Mesenchymal stem cell (in vitro differentiated cells and primary cell): ENCODE data around the gene BCKDK.
A peak's percentile ranks its signal among the peaks of the same experiment; 100 is the strongest.
"Not testable (repeated sequence)": the region's sequence is repeated elsewhere in the genome, so short reads cannot be mapped to it uniquely, and the experiment has no call there.

Experiments used
- DNase-seq: peaks from one replicate; pipeline ENCODE4 v3.0.0-alpha.2; 2013
- H2AFZ ChIP-seq: one replicate; pipeline ENCODE4 v1.6.1; 2013; ENCODE audit warnings: low read depth, mild to moderate bottlenecking, control low read depth, inconsistent platforms, low read length, moderate library complexity
- H2AK5ac ChIP-seq: 2 replicates; pipeline ENCODE4 v1.6.1; 2013; ENCODE audit warnings: low read length, moderate library complexity, mild to moderate bottlenecking, inconsistent platforms; ENCODE audit not compliant: severe bottlenecking
- H2BK120ac ChIP-seq: one replicate; pipeline ENCODE4 v1.6.1; 2013; ENCODE audit warnings: low read depth, mild to moderate bottlenecking, inconsistent platforms, low read length, moderate library complexity
- H2BK12ac ChIP-seq, 2 experiments: one replicate each; pipeline ENCODE4 v1.6.1; 2013; ENCODE audit warnings: inconsistent platforms in 2 of 2, low read length in 2 of 2, mild to moderate bottlenecking in 2 of 2, moderate library complexity in 2 of 2, control low read depth in 1 of 2
- H2BK15ac ChIP-seq: one replicate; pipeline ENCODE4 v1.6.1; 2013; ENCODE audit warnings: mild to moderate bottlenecking, low read depth, inconsistent platforms; ENCODE audit not compliant: poor library complexity, severe bottlenecking
- H2BK5ac ChIP-seq: 2 replicates; pipeline ENCODE4 v1.6.1; 2013; ENCODE audit warnings: low read depth, mild to moderate bottlenecking, low read length, control low read depth, inconsistent platforms; ENCODE audit not compliant: poor library complexity, severe bottlenecking
- H3K14ac ChIP-seq, 2 experiments: one replicate each; pipeline ENCODE4 v1.6.1; 2013; ENCODE audit warnings: inconsistent platforms in 2 of 2, low read length in 2 of 2, control low read depth in 1 of 2, mild to moderate bottlenecking in 1 of 2, moderate library complexity in 1 of 2
- H3K18ac ChIP-seq, 2 experiments: one replicate each; pipeline ENCODE4 v1.6.1; 2013; ENCODE audit warnings: inconsistent platforms in 2 of 2, low read length in 2 of 2, control low read depth in 1 of 2, low read depth in 1 of 2, mild to moderate bottlenecking in 1 of 2
- H3K23ac ChIP-seq, 2 experiments: one replicate each; pipeline ENCODE4 v1.6.1; 2013; ENCODE audit warnings: inconsistent platforms in 2 of 2, low read length in 2 of 2, mild to moderate bottlenecking in 2 of 2, moderate library complexity in 2 of 2, control low read depth in 1 of 2
- H3K27ac ChIP-seq: 2 replicates; pipeline ENCODE4 v1.5.1; 2013; ENCODE audit warnings: mild to moderate bottlenecking, moderate library complexity, low read length, control low read depth, inconsistent platforms; ENCODE audit not compliant: poor library complexity, severe bottlenecking
- H3K27me3 ChIP-seq, 2 experiments: 2 replicates each; pipeline versions ENCODE4 v1.6.1 to v1.7.0; 2013; ENCODE audit warnings: low read length in 2 of 2, mild to moderate bottlenecking in 2 of 2, moderate library complexity in 2 of 2, control low read depth in 1 of 2, inconsistent platforms in 1 of 2; ENCODE audit not compliant: control insufficient read depth in 1 of 2, insufficient read depth in 1 of 2
- H3K36me3 ChIP-seq, 2 experiments: 2 replicates each; pipeline versions ENCODE4 v1.6.1 to v1.7.0; 2013; ENCODE audit warnings: low read length in 2 of 2, control low read depth in 1 of 2, inconsistent platforms in 1 of 2, low read depth in 1 of 2, mild to moderate bottlenecking in 1 of 2; ENCODE audit not compliant: insufficient read depth in 2 of 2, control insufficient read depth in 1 of 2
- H3K4ac ChIP-seq, 2 experiments: one replicate each; pipeline ENCODE4 v1.6.1; 2013; ENCODE audit warnings: inconsistent platforms in 2 of 2, low read length in 2 of 2, mild to moderate bottlenecking in 2 of 2, moderate library complexity in 2 of 2, control low read depth in 1 of 2, low read depth in 1 of 2
- H3K4me1 ChIP-seq: 2 replicates; pipeline ENCODE4 v1.6.1; 2013; ENCODE audit warnings: low read depth, low read length, control low read depth; ENCODE audit not compliant: control insufficient read depth, insufficient read depth
- H3K4me2 ChIP-seq: 2 replicates; pipeline ENCODE4 v1.6.1; 2013; ENCODE audit warnings: low read length, mild to moderate bottlenecking, inconsistent platforms; ENCODE audit not compliant: poor library complexity, severe bottlenecking
- H3K4me3 ChIP-seq, 2 experiments: 2 replicates each; pipeline versions ENCODE4 v1.5.1 to v1.7.0; 2013; ENCODE audit warnings: low read length in 2 of 2, mild to moderate bottlenecking in 2 of 2, control low read depth in 1 of 2, low read depth in 1 of 2; ENCODE audit not compliant: insufficient read depth in 1 of 2
- H3K79me1 ChIP-seq: replicated peaks from 2 replicates; pipeline ENCODE4 v1.6.1; 2013; ENCODE audit warnings: mild to moderate bottlenecking, control low read depth, low read length, inconsistent platforms; ENCODE audit not compliant: poor library complexity, severe bottlenecking
- H3K9ac ChIP-seq: 2 replicates; pipeline ENCODE4 v1.7.0; 2013; ENCODE audit warnings: mild to moderate bottlenecking, low read length, moderate library complexity
- H3K9me3 ChIP-seq: 2 replicates; pipeline ENCODE4 v1.7.0; 2013; ENCODE audit warnings: mild to moderate bottlenecking, low read length; ENCODE audit not compliant: control insufficient read depth
- H4K8ac ChIP-seq: one replicate; pipeline ENCODE4 v1.6.1; 2013; ENCODE audit warnings: inconsistent platforms, mild to moderate bottlenecking, low read length, moderate library complexity
- H4K91ac ChIP-seq: one replicate; pipeline ENCODE4 v1.6.1; 2013; ENCODE audit warnings: mild to moderate bottlenecking, low read length, inconsistent platforms
- WGBS: methylation state at CpG from one replicate; pipeline ENCODE4 v1.1.7; 2013; ENCODE audit warnings: mixed read lengths; 5-methylcytosine and 5-hydroxymethylcytosine counted together

The BCKDK gene

DNA sequence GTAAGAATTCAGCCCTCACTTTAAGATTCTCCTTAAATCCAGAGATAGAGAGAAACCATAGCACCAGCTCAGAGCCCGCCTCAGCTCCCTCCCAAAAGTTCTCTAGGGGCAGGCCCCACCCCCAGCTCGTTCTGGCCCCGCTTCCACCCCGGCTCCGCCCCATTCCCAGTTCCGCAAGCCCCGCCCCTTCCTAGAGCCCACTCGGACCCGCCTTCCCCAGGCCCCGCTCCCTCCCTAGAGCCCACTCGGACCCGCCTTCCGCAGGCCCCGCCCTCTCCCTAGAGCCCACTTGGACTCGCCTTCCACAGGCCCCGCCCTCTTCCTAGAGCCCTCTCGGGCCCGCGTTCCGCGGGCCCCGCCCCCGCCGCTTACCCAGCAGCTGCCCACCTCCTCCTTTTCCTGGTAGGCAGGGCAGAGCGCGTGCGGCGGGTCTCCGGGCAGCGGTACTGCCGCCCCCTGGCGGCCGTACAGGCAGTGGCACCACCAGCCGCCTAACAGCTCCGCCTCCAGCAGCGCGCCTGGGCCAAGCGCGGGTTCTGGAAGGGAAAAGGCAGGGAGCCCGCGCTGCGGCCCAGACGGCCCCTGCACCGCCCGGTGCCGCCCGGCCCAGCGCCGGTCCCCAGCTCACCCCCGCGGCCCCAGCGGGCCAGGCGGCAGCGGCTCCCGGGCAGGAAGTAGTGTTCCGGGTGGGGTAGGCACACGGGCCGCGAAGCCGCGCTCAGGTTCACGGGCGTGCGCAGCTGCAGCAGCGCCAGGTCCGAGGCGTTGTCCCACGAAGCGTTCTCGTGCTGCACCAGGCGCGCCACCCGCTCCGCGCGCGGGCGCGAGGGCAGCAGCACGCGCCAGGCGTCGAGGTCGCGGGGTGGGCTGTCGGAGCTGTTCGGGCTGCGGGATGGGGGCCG, 34.2 kb downstream of the BCKDK start:
- H2BK120ac ChIP-seq: peak overlapping the region; percentile 87
- peak overlapping the region; percentile 83 for H3K9ac ChIP-seq
- peak overlapping the region; percentile 45 for H4K91ac ChIP-seq
- H3K36me3 ChIP-seq: no peaks in the 10 kb centered on the region
- H2AFZ ChIP-seq: peak overlapping the region; percentile 99
- H3K27ac ChIP-seq: peak overlapping the region; percentile 66
- H2AK5ac ChIP-seq: no peak overlapping the region
- H3K14ac ChIP-seq: peak overlapping the region in 1 of 2 experiments; percentile 83
- H3K4me2 ChIP-seq: peak overlapping the region; percentile 92
- no peaks in the 10 kb centered on the region for H3K79me1 ChIP-seq
- H2BK15ac ChIP-seq: peak overlapping the region; percentile 92
- peak overlapping the region in 1 of 2 experiments; percentile 12 for H2BK12ac ChIP-seq
- peaks cover 29% of the 10 kb centered on the region for H3K4me1 ChIP-seq
- H4K8ac ChIP-seq: peak overlapping the region; percentile 88
- H3K27me3 ChIP-seq: peaks cover 18 to 21% of the 10 kb centered on the region in 2 experiments
- no peak overlapping the region for H2BK5ac ChIP-seq
- peak; percentile 98 for DNase-seq
- H3K9me3 ChIP-seq: no peaks in the 10 kb centered on the region
- peak overlapping the region; percentile 59 to 75 for H3K4me3 ChIP-seq
- 4% methylated on average over 73 of the region's 89 CpGs for WGBS
- peak overlapping the region; percentile 80 to 94 for H3K18ac ChIP-seq
- H3K23ac ChIP-seq: peak overlapping the region in 1 of 2 experiments; percentile 79
- H3K4ac ChIP-seq: peak overlapping the region; percentile 64 to 87

DNA sequence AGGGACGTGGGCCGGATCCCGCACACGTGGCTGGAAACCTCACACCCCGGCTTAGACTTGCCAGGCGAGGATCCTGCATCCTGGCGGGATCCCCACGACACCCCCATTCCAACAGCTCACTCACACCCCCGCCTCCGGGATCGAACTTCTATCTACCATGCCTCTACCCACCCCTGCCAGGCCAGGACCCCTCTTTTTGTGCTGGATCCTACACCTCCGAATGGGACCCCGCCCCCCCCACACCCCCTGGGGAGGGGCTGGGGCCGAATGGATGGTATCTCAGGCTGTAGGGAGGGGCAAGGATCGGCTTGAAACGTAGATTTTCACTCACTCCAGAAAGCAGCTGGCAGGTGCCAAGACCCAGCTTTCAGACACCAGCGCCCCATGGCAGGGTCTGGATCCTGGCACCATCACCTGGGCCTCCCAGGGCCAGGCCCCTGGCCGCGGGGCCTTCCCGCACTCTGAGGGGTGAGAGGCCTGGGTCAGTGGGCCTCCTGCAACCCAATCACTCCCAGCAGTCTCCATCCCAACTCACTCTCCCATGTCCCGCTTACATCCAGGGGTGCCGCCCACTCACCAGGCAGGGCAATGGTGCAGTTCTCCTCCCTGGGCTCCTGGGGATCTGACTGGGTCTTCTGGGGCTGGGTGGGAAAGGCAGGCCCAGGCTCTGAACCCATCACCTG, 35.0 kb downstream of the BCKDK start:
- WGBS: 86% methylated on average over 11 of the region's 22 CpGs
- Histone ChIP-seq H3K9me3 (no peaks in the 10 kb centered on the region), H3K79me1 (no peaks in the 10 kb centered on the region), H3K36me3 (no peaks in the 10 kb centered on the region), H2AFZ (peak overlapping the region; percentile 99), H2BK12ac (peak overlapping the region in 1 of 2 experiments; percentile 43), H2BK5ac (no peak overlapping the region), H2BK15ac (peak overlapping the region; percentile 92), H3K23ac (no peak overlapping the region), H4K8ac (peak overlapping the region; percentile 88), H3K14ac (no peak overlapping the region), H3K9ac (peak overlapping the region; percentile 55), H3K18ac (peak overlapping the region; percentile 74 to 94), H2BK120ac (no peak overlapping the region), H3K27me3 (peaks cover 26 to 29% of the 10 kb centered on the region in 2 experiments), H3K4me3 (peak overlapping the region; percentile 59 to 71), H3K4me1 (peaks cover 30% of the 10 kb centered on the region), H3K27ac (no peak overlapping the region), H3K4ac (peak overlapping the region; percentile 64 to 87), H3K4me2 (peak overlapping the region; percentile 92), H2AK5ac (no peak overlapping the region), H4K91ac (peak overlapping the region; percentile 45)
- no peak for DNase-seq

DNA sequence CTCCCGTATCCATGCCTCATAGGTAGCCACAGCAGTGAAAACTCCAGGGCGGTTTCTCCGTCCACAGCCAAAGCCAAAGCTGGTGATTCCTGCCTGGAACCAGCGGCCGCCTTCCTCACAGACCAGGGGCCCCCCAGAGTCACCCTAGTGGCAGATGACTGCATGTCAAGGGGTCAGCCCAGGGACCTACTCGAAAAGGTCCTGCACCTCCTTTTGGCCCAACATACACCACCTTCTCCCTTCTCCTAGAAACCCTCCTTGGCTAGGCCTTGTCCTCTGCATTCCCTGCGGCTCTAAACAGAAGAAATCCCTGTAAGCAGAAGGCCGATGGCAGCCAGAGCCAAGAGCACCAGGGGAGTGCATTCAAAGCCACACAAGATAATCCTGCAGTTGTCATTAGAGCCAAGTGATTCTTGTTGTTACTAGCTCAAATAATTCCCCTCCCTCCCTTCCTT, 35.5 kb downstream of the BCKDK start:
- H2AFZ ChIP-seq: no peak overlapping the region
- H3K4me3 ChIP-seq: no peak overlapping the region
- no peaks in the 10 kb centered on the region for H3K79me1 ChIP-seq
- DNase-seq: no peak
- no peak overlapping the region for H3K23ac ChIP-seq
- peak overlapping the region; percentile 31 for H4K8ac ChIP-seq
- H2AK5ac ChIP-seq: no peak overlapping the region
- no peak overlapping the region for H3K4me2 ChIP-seq
- H3K9me3 ChIP-seq: no peaks in the 10 kb centered on the region
- no peak overlapping the region for H3K14ac ChIP-seq
- peaks cover 32 to 34% of the 10 kb centered on the region in 2 experiments for H3K27me3 ChIP-seq
- no peak overlapping the region for H2BK120ac ChIP-seq
- no peak overlapping the region for H2BK5ac ChIP-seq
- H3K4me1 ChIP-seq: peaks cover 29% of the 10 kb centered on the region
- 89% methylated on average over 8 of the region's 8 CpGs for WGBS
- no peak overlapping the region for H3K9ac ChIP-seq
- no peak overlapping the region for H3K18ac ChIP-seq
- H4K91ac ChIP-seq: no peak overlapping the region
- H2BK15ac ChIP-seq: no peak overlapping the region
- H3K27ac ChIP-seq: no peak overlapping the region
- no peaks in the 10 kb centered on the region for H3K36me3 ChIP-seq
- H3K4ac ChIP-seq: no peak overlapping the region
- no peak overlapping the region for H2BK12ac ChIP-seq

DNA sequence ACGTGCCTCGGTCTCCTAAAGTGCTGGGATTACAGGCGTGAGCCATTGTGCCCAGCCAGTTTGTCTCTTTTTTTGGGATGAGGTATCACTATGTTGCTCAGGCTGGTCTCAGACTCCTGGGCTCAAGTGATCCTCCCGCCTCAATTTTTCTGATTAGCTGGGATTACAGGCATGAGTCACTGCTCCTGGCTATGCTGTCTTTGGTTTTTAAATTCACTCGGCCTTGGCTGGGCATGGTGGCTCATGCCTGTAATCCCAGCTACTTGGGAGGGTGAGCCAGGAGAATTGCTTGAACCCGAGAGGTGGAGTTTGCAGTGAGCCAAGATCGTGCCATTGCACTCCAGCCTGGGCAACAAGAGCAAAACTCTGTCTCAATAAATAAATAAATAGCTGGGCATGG, 36.2 kb downstream of the BCKDK start:
- H2BK12ac ChIP-seq, H3K23ac ChIP-seq, H3K18ac ChIP-seq, H3K14ac ChIP-seq, H3K79me1 ChIP-seq, H3K9ac ChIP-seq, H2AK5ac ChIP-seq, H3K4me3 ChIP-seq, H4K8ac ChIP-seq, H2BK120ac ChIP-seq, H3K27ac ChIP-seq, H3K4ac ChIP-seq, DNase-seq, H2BK5ac ChIP-seq, H3K36me3 ChIP-seq, H3K4me2 ChIP-seq, H2AFZ ChIP-seq, H2BK15ac ChIP-seq, H3K9me3 ChIP-seq, H4K91ac ChIP-seq: not testable (repeated sequence)
- Histone ChIP-seq H3K4me1 (peaks cover 23% of the 10 kb centered on the region), H3K27me3 (peaks cover 39 to 41% of the 10 kb centered on the region in 2 experiments)
- WGBS: 91% methylated on average over 7 of the region's 7 CpGs
